GM18861 (cell line): ENCODE measurements around the gene CCDC102B.
"Not testable (repeated sequence)": the region's sequence is repeated elsewhere in the genome, so short reads cannot be mapped to it uniquely, and the experiment has no call there.

ENCODE experiments used
- ATAC-seq: cut with Tn5 transposase; IDR thresholded peaks from one replicate; pipeline ENCODE4 v1.9.1; 2021; ENCODE audit not compliant: unreplicated experiment

Gene CCDC102B

DNA sequence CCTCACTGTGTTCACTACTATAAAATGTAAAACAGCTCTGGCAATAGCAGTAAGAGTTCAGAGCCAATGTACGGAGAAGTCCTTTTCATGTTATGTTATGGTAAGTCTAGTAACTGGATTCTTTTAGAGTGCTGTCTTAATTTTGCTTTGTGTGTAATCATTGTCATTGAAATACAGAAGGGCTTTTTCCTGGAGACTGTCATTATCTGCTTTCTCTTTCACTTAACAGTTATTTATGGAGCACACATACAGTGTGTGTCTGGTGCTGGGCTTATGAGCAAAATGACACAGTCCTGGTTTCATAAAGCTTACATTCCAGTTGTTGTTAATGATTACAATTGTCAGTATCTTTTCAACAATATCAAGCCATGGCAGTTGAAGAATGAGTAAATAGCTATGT lies 95.5 kb downstream of the CCDC102B start:
- no peak for ATAC-seq

GRCh38 chr18:68897286-68897685 lies 99.4 kb downstream of the CCDC102B start:
- ATAC-seq, result no peak

DNA sequence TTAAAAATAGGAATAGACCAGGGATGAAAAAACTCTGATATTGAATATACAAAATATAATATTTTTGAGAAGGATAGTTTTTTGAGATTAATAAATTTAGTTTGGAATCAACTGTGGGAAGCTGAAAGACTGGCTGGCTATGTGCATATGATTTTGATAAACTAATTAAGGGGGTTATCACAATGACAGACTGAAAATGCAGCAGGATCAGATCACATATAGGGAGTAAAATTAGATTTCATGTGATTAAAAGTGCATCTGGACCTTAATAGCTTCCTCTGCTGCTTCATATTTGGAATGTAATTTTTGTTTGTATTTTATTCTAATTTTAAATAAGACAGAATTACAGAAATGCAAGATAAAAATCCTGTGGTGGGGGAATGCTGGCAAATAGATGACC lies 111.7 kb downstream of the CCDC102B start:
- ATAC-seq, result no peak

DNA sequence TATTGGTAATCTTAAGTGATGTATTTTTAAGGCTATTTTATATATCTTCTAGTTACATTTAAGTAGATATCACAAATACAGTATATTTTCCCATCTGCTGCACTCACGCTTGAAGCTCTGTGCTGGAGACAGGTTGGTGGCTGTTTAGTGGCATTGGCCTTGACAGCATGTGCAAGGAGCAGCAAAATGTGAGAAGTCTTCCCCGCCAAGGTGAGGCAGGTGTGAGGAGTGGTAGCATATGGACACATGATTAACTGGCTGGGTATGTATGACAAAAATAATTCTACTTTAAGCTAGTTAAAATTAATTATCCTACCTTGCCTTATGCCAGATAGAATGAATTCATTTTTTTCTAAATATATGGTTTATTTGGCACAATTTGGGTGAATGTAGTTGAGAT lies 117.2 kb downstream of the CCDC102B start:
- no peak for ATAC-seq

DNA sequence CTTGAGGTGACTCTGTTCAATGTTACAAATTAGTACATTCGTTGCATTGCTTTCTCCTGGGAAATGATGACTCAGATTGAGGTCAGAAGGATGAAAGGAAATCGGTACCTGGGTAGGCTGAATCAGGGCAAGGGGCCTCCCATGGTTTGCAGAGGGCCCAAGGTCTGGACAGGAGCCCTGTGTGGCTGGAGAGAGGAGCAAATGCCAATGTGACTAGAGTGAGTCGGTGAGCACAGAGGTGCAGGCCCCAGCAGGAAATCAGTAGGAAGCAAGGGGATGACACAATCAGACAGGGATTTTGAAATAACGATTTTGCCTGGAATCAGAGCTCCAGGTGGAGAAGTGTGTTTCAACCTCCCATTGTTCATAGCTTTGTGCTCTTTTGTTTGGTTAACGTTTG lies 118.9 kb downstream of the CCDC102B start:
- ATAC-seq, result no peak

DNA sequence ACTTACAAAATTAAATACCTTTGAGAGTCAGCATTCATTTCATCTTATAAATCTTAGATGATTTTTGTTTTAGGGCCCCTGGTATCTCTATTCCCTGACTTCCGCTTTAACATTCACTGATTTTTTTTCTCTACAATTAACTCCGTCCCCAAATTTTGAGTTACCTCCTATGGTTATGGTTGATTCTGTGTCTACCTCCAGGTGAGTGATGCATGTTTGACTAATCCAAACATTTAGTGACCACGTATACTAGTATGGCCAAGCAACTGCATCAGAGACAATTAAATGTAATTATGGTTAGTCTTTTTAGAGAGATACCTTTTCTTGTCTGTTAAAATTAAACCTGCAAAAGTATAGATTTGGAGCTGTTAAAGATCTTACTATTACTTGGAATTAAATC lies 120.3 kb downstream of the CCDC102B start:
- ATAC-seq, result no peak

GRCh38 chr18:68919900-68920299 lies 122.0 kb downstream of the CCDC102B start:
- ATAC-seq, result no peak

DNA sequence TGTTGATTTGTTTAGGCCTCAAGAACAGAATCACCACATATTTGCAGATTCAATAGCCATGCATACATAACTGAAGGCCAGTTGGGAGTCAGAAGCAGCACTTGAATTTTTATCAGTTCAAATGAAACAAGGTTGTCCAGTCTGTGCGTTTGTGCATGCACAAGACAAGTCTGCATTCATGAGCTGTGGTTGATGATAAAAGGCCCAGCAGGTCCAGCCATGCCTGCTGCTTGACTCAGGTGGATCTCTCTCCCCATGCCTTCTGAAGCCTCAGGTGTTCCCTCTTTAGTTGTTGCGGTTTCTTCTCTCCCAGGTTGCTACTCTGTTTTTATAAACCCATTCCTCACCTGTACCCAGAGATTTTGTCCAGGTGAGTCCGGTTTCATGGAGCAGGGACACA lies 124.5 kb downstream of the CCDC102B start:
- ATAC-seq, result no peak

DNA sequence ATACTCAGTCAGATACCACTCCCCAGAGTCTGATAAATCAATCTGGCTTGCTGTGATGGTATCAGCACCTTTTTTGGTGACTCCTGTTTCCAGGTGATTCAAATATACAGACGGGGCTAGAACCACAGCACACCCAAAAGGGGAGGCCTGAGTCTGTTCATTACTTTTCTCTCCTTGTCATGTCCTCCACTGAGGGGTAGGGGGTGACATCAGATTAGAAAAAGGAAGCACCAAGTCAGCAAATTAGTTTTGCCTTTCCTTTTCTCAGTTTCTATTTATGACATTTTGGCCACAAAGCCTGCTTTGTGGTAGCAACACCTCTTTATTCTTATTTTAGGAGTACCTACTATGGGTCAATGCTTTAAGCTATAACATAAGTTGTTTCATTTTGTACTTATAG lies 127.4 kb downstream of the CCDC102B start:
- peak; percentile 77 for ATAC-seq

DNA sequence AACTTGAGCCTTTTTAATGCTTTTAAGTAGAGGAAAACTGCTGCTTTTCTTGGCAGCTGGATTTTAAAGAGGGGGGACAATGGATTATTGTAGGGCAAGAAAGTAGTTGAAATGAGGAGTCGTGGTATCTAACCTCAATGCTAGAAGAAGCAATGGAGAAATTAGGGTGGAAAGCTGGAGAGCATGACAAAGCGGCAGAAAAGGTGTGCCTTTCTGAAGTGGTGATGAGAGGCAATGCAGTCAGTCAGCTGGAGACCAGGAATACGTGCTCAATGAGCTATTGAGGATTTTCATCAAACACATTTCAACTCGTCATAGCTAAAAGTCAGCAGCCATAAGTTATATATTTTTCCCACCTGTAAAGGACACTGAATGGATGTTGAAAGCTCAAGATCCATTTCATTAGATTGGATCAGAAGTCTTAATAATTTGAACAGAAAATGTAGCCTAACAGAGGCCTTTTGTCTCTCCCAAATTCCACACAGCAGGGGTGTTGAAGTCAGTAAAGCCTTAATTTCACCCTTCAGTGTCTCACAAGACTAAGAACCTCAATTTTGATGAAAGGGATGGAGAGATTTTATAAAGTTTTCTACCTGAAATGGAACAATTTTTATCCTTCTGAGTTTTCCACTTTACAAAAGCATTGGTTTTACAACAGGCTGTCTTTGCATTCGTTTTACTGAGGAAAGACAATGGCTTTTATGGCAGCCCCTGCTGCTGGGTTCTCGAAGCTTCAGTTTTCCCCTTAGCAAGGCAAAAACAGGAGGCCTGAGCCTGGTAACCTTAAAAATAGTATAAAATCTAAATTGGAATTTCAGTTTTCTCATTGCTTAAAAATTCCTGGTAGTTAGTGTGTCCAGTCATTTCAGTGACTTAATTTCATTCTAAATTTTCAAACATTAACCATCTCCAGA lies 131.1 kb downstream of the CCDC102B start:
- no peak for ATAC-seq

DNA sequence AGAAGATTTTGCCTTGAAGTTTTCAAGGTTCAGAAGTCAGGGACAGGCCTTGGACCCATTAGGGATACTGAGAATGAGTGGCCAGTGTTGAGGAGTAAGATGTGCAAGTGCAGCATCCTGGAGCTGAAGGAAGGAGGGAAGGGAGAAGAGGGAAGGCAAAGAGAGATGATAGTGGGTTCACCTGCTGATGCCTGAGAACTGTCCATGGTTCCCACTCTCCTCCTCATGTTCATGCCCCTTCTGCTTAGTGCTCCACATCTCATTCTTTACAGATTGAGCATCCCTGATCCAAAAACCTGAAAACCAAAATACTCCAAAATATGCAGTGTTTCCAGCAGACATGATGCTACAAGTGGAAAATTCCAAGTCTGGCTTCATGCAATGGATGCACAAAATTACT lies 137.8 kb downstream of the CCDC102B start:
- no peak for ATAC-seq

DNA sequence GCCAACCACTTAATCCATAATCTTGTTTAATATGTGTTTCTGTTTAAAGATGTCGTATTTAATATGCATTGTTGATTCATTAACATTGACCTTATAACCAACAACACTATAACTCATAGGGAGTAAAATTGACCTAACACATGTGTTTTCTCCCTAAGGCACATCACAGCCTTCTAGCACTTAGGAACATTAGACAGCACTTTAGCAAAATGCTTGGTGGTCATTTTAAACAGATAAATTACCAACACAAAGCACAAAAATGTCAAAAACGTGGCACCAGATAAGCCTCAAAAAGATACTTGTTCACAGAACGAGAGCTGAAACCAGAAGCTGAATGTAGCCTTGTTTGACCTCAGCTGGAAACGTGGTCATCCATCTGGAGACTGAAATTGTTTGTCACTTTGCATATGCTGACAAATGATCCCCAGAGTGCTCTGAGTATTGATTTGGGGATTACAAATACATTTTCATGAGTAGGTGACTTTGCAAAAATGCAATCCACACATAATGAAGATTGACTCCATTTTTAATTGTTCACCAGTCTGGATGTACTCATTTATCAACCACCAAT lies 139.2 kb downstream of the CCDC102B start:
- ATAC-seq, result peak; percentile 63

GRCh38 chr18:68940039-68940438 lies 142.2 kb downstream of the CCDC102B start:
- no peak for ATAC-seq

GRCh38 chr18:68940754-68941153 lies 142.9 kb downstream of the CCDC102B start:
- peak; percentile 82 for ATAC-seq

DNA sequence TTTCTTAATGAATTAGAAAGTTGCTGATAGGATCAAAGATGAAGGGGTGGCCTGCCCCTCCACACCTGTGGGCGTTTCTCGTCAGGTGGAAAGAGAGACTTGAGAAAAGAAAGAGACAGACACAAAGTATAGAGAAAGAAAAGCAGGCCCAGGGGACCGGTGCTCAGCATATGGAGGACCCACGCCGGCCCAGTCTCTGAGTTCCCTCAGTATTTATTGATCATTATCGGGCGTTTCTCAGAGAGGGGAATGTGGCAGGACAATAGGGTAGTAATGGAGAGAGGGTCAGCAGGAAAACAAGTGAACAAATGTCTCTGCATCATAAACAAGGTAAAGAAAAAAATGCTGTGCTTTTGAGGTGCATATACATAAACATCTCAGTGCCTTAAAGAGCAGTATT lies 144.3 kb downstream of the CCDC102B start:
- no peak for ATAC-seq

- not testable (repeated sequence) for ATAC-seq
Measured at GRCh38 chr18:68943861-68944260, 146.0 kb downstream of the CCDC102B start.

- no peak for ATAC-seq
Measured at GRCh38 chr18:68944330-68944729, 146.4 kb downstream of the CCDC102B start.

DNA sequence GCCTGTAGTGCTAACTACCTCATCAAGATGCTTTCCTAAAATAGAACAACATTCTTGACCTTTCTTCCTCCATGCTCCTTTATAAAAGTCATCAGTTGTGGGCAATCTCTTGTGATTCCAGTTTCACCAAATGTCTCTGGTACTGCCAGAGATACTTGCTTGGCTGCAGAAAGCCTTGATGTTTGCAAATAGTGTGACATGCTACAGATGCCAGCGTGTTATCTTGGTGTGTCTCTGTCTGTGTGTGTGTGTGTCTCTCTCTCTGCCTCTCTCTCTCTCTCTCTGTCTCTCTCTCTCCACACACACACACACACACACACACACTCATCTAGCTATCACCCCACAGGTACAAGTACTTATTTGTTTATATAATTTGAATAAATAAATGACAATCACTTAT lies 146.9 kb downstream of the CCDC102B start:
- no peak for ATAC-seq

DNA sequence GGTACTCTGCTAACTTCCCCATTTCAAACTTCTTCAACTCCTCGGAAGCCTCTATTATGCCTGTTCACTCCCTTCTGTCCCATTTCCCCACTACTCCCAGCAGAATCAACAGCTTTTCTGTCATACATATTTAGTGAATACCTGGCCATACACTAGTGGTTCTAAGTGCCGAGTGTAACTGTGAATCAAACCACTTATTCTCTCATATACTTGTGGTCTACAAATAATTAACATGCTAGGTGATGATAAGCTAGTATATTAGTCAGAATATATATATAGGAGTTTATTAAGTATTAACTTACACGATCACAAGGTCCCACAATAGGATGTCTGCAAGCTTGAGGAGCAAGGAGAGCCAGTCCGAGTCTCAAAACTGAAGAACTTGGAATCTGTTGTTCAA lies 150.7 kb downstream of the CCDC102B start:
- ATAC-seq, result peak; percentile 72

GRCh38 chr18:68954738-68955137 lies 156.9 kb downstream of the CCDC102B start:
- ATAC-seq, result no peak

DNA sequence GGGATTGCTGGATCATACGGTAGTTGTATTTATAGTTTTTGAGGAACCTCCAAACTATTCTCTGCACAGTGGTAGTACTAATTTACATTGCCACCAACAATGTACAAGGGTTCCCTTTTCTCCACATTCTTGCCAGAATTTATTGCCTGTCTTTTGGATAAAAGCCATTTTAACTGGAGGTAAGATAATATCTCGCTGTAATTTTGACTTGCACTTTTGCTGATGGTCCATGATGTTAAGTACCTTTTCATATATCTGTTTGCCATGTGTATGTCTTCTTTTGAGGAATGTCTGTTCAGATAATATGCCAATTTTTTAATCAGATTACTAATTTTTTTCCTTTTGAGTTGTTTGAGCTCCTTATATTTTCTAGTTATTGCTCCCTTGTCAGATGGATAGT lies 158.8 kb downstream of the CCDC102B start:
- no peak for ATAC-seq

GRCh38 chr18:68960355-68960754 lies 162.5 kb downstream of the CCDC102B start:
- no peak for ATAC-seq

DNA sequence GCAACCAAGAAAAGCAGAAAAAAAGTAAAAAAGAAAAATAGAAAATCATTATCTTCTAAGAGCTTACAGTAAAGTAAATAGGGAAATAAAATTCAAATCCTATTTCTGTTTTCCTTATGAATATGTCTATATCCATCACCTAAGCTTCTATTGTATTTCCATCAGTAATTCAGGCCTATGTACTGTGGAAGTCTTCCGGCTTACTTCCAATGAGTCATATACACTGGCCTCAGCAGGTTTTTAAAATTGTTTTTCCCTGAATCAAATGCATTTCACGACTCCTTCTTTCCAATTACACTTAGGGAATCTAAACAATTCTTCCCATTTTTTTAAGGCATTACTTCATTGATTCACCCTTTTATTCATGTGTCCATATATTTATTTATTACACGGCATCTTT lies 164.7 kb downstream of the CCDC102B start:
- no peak for ATAC-seq
